Mesendoderm (in vitro differentiated cells): ENCODE data around the gene USF2.

Source experiments
- DNase-seq: peaks from one replicate; pipeline ENCODE4 v3.0.0; 2013
- H2AK5ac ChIP-seq: 2 replicates; pipeline ENCODE4 v1.6.1; 2013; ENCODE audit warnings: low read length, inconsistent platforms
- H2BK120ac ChIP-seq: 2 replicates; pipeline ENCODE4 v1.6.1; 2013; ENCODE audit warnings: low read depth, mild to moderate bottlenecking, low read length, moderate library complexity, mixed read lengths
- H2BK15ac ChIP-seq: replicated peaks from 2 replicates; pipeline ENCODE4 v1.6.1; 2013; ENCODE audit warnings: low read depth, mild to moderate bottlenecking, moderate library complexity
- H2BK5ac ChIP-seq: 2 replicates; pipeline ENCODE4 v1.6.1; 2013; ENCODE audit warnings: low read length, inconsistent platforms
- H3K18ac ChIP-seq: 2 replicates; pipeline ENCODE4 v1.6.1; 2013; ENCODE audit warnings: mild to moderate bottlenecking, low read length, mixed read lengths
- H3K23ac ChIP-seq: one replicate; pipeline ENCODE4 v1.6.1; 2013; ENCODE audit warnings: low read length
- H3K27ac ChIP-seq: 2 replicates; pipeline ENCODE4 v1.5.1; 2013; ENCODE audit warnings: low read depth, mild to moderate bottlenecking, inconsistent platforms, low read length, moderate library complexity
- H3K27me3 ChIP-seq: 2 replicates; pipeline ENCODE4 v1.6.1; 2013; ENCODE audit warnings: low read length, control low read depth, mild to moderate bottlenecking, inconsistent platforms; ENCODE audit not compliant: insufficient read depth, poor library complexity
- H3K36me3 ChIP-seq: 2 replicates; pipeline ENCODE4 v1.6.1; 2013; ENCODE audit warnings: low read length, inconsistent platforms; ENCODE audit not compliant: control insufficient read depth, insufficient read depth
- H3K4ac ChIP-seq: one replicate; pipeline ENCODE4 v1.6.1; 2013; ENCODE audit warnings: low read depth, mild to moderate bottlenecking, low read length, moderate library complexity
- H3K4me1 ChIP-seq: 2 replicates; pipeline ENCODE4 v1.6.1; 2013; ENCODE audit warnings: low read depth, low read length, inconsistent platforms; ENCODE audit not compliant: control insufficient read depth
- H3K4me2 ChIP-seq: 2 replicates; pipeline ENCODE4 v1.6.1; 2013; ENCODE audit warnings: low read length
- H3K4me3 ChIP-seq: 2 replicates; pipeline ENCODE4 v1.5.1; 2013; ENCODE audit warnings: mild to moderate bottlenecking, low read length
- H3K56ac ChIP-seq: one replicate; pipeline ENCODE4 v1.6.1; 2013; ENCODE audit warnings: low read length
- H3K79me1 ChIP-seq: 2 replicates; pipeline ENCODE4 v1.6.1; 2013; ENCODE audit warnings: low read length, inconsistent platforms
- H3K79me2 ChIP-seq: 2 replicates; pipeline ENCODE4 v1.6.1; 2013; ENCODE audit warnings: mild to moderate bottlenecking, low read length; ENCODE audit not compliant: control insufficient read depth, insufficient read depth
- H3K9ac ChIP-seq: 2 replicates; pipeline ENCODE4 v1.6.1; 2013; ENCODE audit warnings: low read length, inconsistent platforms
- H4K5ac ChIP-seq: one replicate; pipeline ENCODE4 v1.6.1; 2013; ENCODE audit warnings: low read length
- H4K8ac ChIP-seq: one replicate; pipeline ENCODE4 v1.6.1; 2013; ENCODE audit warnings: low read depth, mild to moderate bottlenecking, control low read depth, low read length, moderate library complexity
- WGBS: extraction: QIAGEN DNeasy Blood & Tissue Kit; methylation state at CpG from one replicate; pipeline ENCODE4 v1.1.7; 2013; ENCODE audit warnings: low lambda C conversion rate, missing lambda C conversion rate; ENCODE audit not compliant: insufficient coverage; ENCODE audit errors: extremely low coverage; 5-methylcytosine and 5-hydroxymethylcytosine counted together

Gene USF2

DNA sequence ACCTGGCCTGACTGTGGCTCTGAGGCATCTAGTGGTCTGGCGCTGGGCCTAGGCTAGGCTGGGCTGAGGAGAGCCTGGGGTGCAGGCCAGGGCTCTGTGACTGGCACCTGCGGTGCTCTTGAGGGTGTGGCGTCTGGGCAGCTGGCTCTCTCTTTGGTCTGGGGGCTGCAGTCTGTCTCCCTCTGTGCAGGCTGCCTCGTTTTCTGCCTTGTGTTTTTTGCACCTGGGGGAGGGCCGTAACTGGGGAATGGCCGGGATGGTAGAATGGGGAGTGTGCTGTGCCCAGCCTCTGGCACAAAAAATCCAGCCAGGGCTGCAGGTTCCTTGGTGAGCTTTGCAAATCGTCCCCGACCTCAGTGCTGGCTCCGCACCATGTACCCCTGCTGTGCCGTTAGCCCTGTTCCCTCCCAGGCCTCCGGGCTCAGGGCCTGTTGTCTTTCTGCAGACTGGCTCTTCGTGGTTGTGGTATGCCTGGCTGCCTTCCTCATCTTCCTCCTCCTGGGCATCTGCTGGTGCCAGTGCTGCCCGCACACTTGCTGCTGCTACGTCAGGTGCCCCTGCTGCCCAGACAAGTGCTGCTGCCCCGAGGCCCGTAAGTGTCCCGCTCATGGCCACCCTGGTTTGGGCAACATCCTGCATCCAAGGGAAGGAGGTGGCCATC is 6.5 kb upstream of the USF2 start:
- H2BK120ac ChIP-seq: no peak overlapping the region
- no peak overlapping the region for H3K4me2 ChIP-seq
- H3K9ac ChIP-seq: no peak overlapping the region
- no peak overlapping the region for H3K4me3 ChIP-seq
- H3K23ac ChIP-seq: no peak overlapping the region
- no peak overlapping the region for H4K5ac ChIP-seq
- no peaks in the 10 kb centered on the region for H3K79me2 ChIP-seq
- H3K56ac ChIP-seq: no peak overlapping the region
- no peak for DNase-seq
- no peak overlapping the region for H2BK5ac ChIP-seq
- no peak overlapping the region for H3K18ac ChIP-seq
- peaks cover 12% of the 10 kb centered on the region for H3K36me3 ChIP-seq
- no peaks in the 10 kb centered on the region for H3K4me1 ChIP-seq
- H4K8ac ChIP-seq: no peak overlapping the region
- H3K27ac ChIP-seq: no peak overlapping the region
- no peak overlapping the region for H2BK15ac ChIP-seq
- no peak overlapping the region for H3K4ac ChIP-seq
- H3K27me3 ChIP-seq: no peaks in the 10 kb centered on the region
- H2AK5ac ChIP-seq: no peak overlapping the region
- H3K79me1 ChIP-seq: peaks cover 5% of the 10 kb centered on the region
- WGBS: no CpG with 5 or more reads among the region's 17 CpGs

DNA sequence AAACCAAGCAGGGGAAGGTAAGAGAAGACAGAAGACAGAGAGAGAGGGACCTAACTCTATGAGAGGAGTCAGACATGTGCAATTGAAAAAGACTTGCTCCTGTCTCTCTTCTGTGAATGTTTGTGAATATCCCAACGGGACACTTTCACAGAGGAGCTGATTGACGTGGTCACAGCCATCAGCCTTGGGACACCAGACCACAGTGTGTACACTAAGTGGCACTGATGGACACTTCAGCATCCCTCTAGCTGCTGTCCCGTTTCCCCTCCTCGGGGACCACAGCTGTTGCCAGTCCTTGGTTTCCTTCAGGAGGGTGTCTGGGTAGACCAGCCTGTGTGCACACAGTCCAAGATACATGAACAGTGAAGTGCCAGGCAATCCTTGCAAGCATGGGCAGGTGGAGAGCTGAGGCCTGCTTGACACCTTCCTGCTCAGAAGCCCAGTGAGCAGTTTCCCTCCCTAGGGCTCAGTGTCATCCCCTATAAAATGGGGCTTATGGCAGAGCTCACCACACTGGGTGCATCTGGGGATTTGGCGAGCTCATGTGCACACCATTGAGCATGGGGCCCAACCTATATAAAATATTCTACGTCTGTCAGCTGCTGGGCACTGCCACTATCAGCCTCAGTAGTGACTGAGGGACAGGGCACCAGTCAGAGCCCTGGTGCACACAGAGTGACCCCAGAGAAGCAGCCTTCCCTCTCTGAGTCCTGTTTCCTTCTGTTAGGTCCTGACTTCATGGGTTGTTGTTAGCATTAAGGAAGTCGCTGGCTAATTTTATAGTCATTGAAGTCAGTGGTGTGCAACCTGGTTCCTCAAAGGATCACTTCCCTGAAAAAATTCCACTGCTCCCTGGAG is 4.3 kb upstream of the USF2 start:
- WGBS: no CpG with 5 or more reads among the region's 7 CpGs
- Histone ChIP-seq H4K8ac (no peak overlapping the region), H3K4me2 (no peak overlapping the region), H3K18ac (no peak overlapping the region), H2BK5ac (no peak overlapping the region), H2BK15ac (no peak overlapping the region), H3K4me1 (no peaks in the 10 kb centered on the region), H4K5ac (no peak overlapping the region), H3K27me3 (no peaks in the 10 kb centered on the region), H2BK120ac (no peak overlapping the region), H3K36me3 (peaks cover 12% of the 10 kb centered on the region), H3K23ac (no peak overlapping the region), H3K79me1 (peaks cover 3% of the 10 kb centered on the region), H3K4me3 (no peak overlapping the region), H2AK5ac (no peak overlapping the region), H3K56ac (no peak overlapping the region), H3K27ac (no peak overlapping the region), H3K4ac (no peak overlapping the region), H3K79me2 (no peaks in the 10 kb centered on the region), H3K9ac (no peak overlapping the region)
- no peak for DNase-seq

DNA sequence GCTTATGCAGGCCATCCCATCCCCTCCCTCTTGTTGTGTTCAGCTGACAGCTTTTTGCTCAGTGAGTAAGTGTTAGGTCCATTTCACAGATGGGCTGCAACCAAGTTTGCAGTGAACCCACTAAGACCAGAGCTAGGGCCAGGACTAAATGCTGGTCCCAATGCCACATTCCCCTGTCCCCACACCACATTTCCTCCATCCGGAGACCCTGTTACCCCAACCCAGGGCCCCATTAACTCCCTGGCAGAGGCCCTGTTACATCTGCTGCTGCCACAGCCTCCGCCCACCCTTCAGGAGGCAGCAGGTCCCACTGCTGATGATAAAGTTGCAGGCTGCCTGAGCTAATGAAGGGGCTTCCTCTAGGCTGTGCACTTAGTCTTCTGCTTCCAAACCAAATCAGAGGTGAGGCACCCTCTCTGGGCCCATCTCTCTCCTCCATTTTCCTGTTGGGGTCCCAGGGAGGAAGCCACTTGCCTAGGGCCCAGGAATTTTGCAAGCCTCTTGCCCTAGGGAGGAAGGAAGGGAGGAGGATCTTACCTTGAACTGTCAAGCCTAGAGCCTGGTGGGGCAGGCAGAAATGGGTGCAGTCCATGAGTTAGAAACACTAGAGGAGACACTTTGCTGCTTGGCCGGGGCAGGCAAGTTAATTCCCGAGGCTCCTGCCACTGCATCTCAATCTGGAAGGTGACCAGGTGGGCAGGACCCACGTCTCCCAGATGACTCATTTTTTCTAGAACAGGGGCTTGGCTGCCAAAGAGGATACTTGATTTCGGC is 3.4 kb upstream of the USF2 start:
- H3K18ac ChIP-seq: no peak overlapping the region
- no CpG with 5 or more reads among the region's 6 CpGs for WGBS
- H3K4ac ChIP-seq: no peak overlapping the region
- H3K9ac ChIP-seq: no peak overlapping the region
- no peak overlapping the region for H3K4me2 ChIP-seq
- no peak for DNase-seq
- peaks cover 3% of the 10 kb centered on the region for H3K79me2 ChIP-seq
- no peak overlapping the region for H2AK5ac ChIP-seq
- peaks cover 15% of the 10 kb centered on the region for H3K36me3 ChIP-seq
- H2BK5ac ChIP-seq: no peak overlapping the region
- H3K4me3 ChIP-seq: no peak overlapping the region
- H2BK15ac ChIP-seq: no peak overlapping the region
- no peak overlapping the region for H3K27ac ChIP-seq
- no peak overlapping the region for H4K5ac ChIP-seq
- no peak overlapping the region for H4K8ac ChIP-seq
- no peak overlapping the region for H2BK120ac ChIP-seq
- peaks cover 6% of the 10 kb centered on the region for H3K79me1 ChIP-seq
- no peak overlapping the region for H3K56ac ChIP-seq
- H3K27me3 ChIP-seq: no peaks in the 10 kb centered on the region
- H3K23ac ChIP-seq: no peak overlapping the region
- peaks cover 2% of the 10 kb centered on the region for H3K4me1 ChIP-seq

DNA sequence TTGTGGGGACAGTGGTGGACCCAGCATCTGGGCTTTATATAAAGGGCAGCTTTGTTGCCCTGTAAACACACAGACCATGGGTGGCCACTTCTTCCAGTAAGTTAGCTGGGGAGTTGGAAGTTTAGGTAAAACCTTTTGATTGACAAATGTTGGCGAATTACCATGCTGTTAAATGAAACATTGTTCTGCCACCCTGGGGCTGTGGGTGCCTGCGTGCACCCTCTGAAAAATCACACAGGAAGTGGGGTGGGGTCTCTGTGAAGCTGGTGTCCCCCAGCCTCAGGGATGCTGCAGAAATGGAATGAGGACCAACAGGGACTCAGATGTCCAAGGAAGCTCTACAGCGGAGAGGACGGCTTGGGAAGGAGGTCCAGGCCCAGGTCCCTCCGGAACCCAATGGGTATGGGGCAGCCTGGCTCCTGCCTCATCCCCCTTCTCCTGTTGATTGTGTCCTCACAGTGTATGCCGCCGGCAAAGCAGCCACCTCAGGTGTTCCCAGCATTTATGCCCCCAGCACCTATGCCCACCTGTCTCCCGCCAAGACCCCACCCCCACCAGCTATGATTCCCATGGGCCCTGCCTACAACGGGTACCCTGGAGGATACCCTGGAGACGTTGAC is 2.8 kb upstream of the USF2 start:
- Histone ChIP-seq H4K8ac (no peak overlapping the region), H3K79me2 (peaks cover 3% of the 10 kb centered on the region), H3K36me3 (peaks cover 15% of the 10 kb centered on the region), H3K56ac (no peak overlapping the region), H2BK15ac (no peak overlapping the region), H3K23ac (no peak overlapping the region), H2AK5ac (no peak overlapping the region), H3K4ac (no peak overlapping the region), H3K27ac (no peak overlapping the region), H3K18ac (no peak overlapping the region), H3K4me2 (no peak overlapping the region), H2BK5ac (no peak overlapping the region), H3K27me3 (no peaks in the 10 kb centered on the region), H2BK120ac (no peak overlapping the region), H3K9ac (no peak overlapping the region), H4K5ac (no peak overlapping the region), H3K4me3 (no peak overlapping the region), H3K79me1 (peaks cover 7% of the 10 kb centered on the region), H3K4me1 (peaks cover 2% of the 10 kb centered on the region)
- WGBS: no CpG with 5 or more reads among the region's 10 CpGs
- DNase-seq: no peak

DNA sequence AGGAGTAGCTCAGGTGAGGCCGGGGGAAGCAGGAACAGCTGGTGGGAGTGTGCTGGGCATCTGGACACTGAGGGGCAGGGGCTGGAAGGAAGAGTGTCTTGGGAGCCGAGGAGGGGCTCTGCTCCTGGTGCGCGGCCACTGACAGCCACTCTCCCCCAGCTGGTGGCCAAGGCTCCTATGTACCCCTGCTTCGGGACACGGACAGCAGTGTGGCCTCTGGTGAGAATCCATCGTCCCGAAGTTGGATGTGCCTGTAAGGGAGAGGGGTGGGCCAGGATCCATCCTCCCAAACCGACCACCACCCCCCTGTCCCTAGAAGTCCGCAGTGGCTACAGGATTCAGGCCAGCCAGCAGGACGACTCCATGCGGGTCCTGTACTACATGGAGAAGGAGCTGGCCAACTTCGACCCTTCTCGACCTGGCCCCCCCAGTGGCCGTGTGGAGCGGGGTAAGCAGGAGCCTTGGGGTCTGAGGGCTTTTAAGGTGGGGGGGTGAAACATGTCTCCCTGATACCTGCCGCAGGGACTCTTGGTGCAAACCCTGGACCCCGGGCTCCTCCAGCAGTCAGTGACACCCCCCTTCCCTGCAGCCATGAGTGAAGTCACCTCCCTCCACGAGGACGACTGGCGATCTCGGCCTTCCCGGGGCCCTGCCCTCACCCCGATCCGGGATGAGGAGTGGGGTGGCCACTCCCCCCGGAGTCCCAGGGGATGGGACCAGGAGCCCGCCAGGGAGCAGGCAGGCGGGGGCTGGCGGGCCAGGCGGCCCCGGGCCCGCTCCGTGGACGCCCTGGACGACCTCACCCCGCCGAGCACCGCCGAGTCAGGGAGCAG is 2.0 kb upstream of the USF2 start:
- no peak overlapping the region for H2AK5ac ChIP-seq
- no peak overlapping the region for H3K23ac ChIP-seq
- H3K4me3 ChIP-seq: no peak overlapping the region
- DNase-seq: no peak
- peak overlapping the region; percentile 84 for H3K27ac ChIP-seq
- peaks cover 18% of the 10 kb centered on the region for H3K36me3 ChIP-seq
- no CpG with 5 or more reads among the region's 39 CpGs for WGBS
- H4K8ac ChIP-seq: no peak overlapping the region
- no peak overlapping the region for H2BK15ac ChIP-seq
- peak overlapping the region; percentile 95 for H3K56ac ChIP-seq
- no peak overlapping the region for H3K4me2 ChIP-seq
- H3K27me3 ChIP-seq: no peaks in the 10 kb centered on the region
- H3K4ac ChIP-seq: no peak overlapping the region
- no peak overlapping the region for H2BK120ac ChIP-seq
- H2BK5ac ChIP-seq: no peak overlapping the region
- H3K4me1 ChIP-seq: peaks cover 2% of the 10 kb centered on the region
- H3K79me2 ChIP-seq: peaks cover 3% of the 10 kb centered on the region
- H4K5ac ChIP-seq: no peak overlapping the region
- no peak overlapping the region for H3K18ac ChIP-seq
- peak overlapping the region; percentile 89 for H3K9ac ChIP-seq
- H3K79me1 ChIP-seq: peaks cover 11% of the 10 kb centered on the region
